ENCODE results near the gene AGR2. TPM values are rescaled to one million over a fixed set of nuclear protein-coding genes. Genes with fewer than 3 reads are reported as not detected.
A peak's percentile ranks its signal among the peaks of the same experiment; 100 is the strongest.

Gene AGR2
- total and polyA plus RNA-seq, 8 donors, result 32.1 to 2,927 (median 186) TPM

DNA sequence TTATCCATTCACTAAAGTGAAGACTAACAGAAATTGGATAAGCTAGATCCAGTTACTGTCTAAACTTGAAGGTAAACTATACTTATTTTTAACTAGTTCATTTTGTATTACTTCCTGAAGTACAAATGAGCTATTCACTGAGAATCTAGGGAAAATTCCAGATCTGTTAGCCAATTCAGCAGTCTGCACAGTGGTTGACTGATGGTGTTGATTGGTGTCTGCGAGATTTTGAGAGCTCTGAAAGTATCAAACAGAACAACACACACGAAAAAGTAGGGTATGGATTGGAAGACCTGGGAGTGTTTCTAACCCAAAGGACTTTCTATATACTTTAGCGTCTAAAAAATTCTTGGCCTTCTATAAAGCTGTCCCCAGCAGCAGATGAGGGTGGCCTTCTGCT, 33.6 kb upstream of the AGR2 start:
- DNase-seq, result no peak
- Histone ChIP-seq H3K36me3 (no peaks in the 10 kb centered on the region), H3K9me3 (no peaks in the 10 kb centered on the region), H3K27me3 (no peaks in the 10 kb centered on the region), H3K27ac (no peak overlapping the region), H3K4me1 (no peaks in the 10 kb centered on the region), H3K4me3 (no peak overlapping the region)
- intact Hi-C loops (cut with DNase I; ENCODE audit: low total_unique reads), result no loop called here
- WGBS, 5 donors, result 52 to 71% (median 67%) methylated on average over 3 of the region's 3 CpGs
- no peak for TF ChIP-seq EP300 (IDR thresholded peaks at IDR 0.05)
- TF ChIP-seq, protein P1, sequence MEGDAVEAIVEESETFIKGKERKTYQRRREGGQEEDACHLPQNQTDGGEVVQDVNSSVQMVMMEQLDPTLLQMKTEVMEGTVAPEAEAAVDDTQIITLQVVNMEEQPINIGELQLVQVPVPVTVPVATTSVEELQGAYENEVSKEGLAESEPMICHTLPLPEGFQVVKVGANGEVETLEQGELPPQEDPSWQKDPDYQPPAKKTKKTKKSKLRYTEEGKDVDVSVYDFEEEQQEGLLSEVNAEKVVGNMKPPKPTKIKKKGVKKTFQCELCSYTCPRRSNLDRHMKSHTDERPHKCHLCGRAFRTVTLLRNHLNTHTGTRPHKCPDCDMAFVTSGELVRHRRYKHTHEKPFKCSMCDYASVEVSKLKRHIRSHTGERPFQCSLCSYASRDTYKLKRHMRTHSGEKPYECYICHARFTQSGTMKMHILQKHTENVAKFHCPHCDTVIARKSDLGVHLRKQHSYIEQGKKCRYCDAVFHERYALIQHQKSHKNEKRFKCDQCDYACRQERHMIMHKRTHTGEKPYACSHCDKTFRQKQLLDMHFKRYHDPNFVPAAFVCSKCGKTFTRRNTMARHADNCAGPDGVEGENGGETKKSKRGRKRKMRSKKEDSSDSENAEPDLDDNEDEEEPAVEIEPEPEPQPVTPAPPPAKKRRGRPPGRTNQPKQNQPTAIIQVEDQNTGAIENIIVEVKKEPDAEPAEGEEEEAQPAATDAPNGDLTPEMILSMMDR (IDR thresholded peaks at IDR 0.05), result no peak
- no peak for TF ChIP-seq POLR2AphosphoS5 (IDR thresholded peaks at IDR 0.05)
- no peak for TF ChIP-seq POLR2A (IDR thresholded peaks at IDR 0.05)

DNA sequence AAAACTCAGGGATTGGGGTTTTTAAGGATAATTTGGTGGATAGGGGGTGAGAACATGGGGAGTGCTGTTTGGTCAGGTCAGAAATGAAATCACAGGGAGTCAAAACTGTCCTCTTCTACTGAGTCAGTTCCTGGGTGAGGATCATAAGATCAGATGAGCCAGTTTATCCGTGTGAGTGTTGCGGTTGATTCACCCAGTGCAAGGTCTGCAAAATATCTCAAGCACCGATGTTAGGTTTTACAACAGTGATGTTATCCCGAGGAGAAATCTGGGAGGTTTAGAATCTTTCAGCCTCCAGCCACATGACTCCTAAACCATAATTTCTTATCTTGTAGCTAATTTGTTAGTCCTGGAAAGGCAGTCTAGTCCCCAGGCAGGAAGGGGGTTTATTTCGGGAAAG, 31.7 kb upstream of the AGR2 start:
- Histone ChIP-seq H3K4me3 (no peak overlapping the region), H3K36me3 (no peaks in the 10 kb centered on the region), H3K9me3 (no peaks in the 10 kb centered on the region), H3K27me3 (no peaks in the 10 kb centered on the region), H3K4me1 (no peaks in the 10 kb centered on the region), H3K27ac (no peak overlapping the region)
- no peak for DNase-seq
- TF ChIP-seq, protein P1 (IDR thresholded peaks at IDR 0.05), result no peak
- TF ChIP-seq EP300 (IDR thresholded peaks at IDR 0.05) (no peak), POLR2AphosphoS5 (IDR thresholded peaks at IDR 0.05) (no peak), POLR2A (IDR thresholded peaks at IDR 0.05) (no peak)
- intact Hi-C loops (cut with DNase I; ENCODE audit: low total_unique reads), result no loop called here
- WGBS, 5 donors, result 72 to 91% (median 78%) methylated on average over 5 of the region's 5 CpGs

DNA sequence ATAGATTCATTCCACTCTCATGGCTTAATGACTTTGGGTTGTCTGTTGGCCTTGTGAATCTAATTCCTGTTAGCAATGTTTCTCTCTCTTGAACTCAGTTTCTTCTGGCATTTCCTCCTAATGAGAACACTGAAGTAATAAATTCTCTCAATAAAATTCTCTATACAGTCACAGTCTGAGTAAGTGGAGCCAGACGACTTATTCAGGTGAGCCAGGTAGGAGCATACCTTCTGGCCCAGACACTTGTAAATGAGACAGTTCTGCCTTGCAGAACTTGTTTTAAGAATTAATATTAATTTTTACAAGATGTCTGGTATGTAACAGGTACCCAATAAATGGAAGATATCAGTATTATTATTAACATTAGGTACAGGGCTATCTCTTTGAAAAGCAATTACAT, 28.6 kb upstream of the AGR2 start:
- no peaks in the 10 kb centered on the region for H3K9me3 ChIP-seq
- no peaks in the 10 kb centered on the region for H3K4me1 ChIP-seq
- 79 to 100% (median 90%) methylated on average over 1 of the region's 1 CpG for WGBS, 5 donors
- no peak overlapping the region for H3K27ac ChIP-seq
- intact Hi-C loops (cut with DNase I; ENCODE audit: low total_unique reads), result no loop called here
- no peak overlapping the region for H3K4me3 ChIP-seq
- H3K27me3 ChIP-seq, result no peaks in the 10 kb centered on the region
- no peak for DNase-seq
- H3K36me3 ChIP-seq, result no peaks in the 10 kb centered on the region
- TF ChIP-seq POLR2A (IDR thresholded peaks at IDR 0.05) (no peak), EP300 (IDR thresholded peaks at IDR 0.05) (no peak), POLR2AphosphoS5 (IDR thresholded peaks at IDR 0.05) (no peak)
- TF ChIP-seq, protein P1 (IDR thresholded peaks at IDR 0.05), result no peak

DNA sequence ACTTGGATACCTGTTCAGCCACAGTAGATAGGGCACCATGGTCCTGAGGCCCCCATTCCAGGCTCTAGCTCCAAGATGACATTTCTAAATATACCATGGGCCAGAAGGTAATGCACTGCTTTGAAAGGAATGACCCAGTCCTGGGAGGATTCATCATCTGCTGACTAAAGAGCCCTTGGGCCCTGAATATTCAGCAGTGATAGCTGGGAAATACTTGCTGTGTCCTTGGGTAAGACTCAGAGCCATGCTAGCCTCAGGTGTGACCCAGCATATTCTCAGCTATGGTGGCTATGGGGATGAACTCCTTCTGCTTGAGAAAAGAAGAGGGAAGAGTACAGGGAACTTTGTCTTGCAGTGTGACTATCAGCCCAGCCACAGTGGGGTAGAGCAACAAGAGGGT, 21.3 kb upstream of the AGR2 start:
- Histone ChIP-seq H3K9me3 (no peaks in the 10 kb centered on the region), H3K4me1 (peaks cover 0 to 7% (median 3%) of the 10 kb centered on the region in 4 donors), H3K36me3 (no peaks in the 10 kb centered on the region), H3K27me3 (no peaks in the 10 kb centered on the region), H3K4me3 (no peak overlapping the region), H3K27ac (no peak overlapping the region)
- intact Hi-C loops (cut with DNase I; ENCODE audit: low total_unique reads), result no loop called here
- TF ChIP-seq EP300 (IDR thresholded peaks at IDR 0.05), result no peak
- TF ChIP-seq POLR2A (IDR thresholded peaks at IDR 0.05), result no peak
- no peak for TF ChIP-seq POLR2AphosphoS5 (IDR thresholded peaks at IDR 0.05)
- DNase-seq, result no peak

DNA sequence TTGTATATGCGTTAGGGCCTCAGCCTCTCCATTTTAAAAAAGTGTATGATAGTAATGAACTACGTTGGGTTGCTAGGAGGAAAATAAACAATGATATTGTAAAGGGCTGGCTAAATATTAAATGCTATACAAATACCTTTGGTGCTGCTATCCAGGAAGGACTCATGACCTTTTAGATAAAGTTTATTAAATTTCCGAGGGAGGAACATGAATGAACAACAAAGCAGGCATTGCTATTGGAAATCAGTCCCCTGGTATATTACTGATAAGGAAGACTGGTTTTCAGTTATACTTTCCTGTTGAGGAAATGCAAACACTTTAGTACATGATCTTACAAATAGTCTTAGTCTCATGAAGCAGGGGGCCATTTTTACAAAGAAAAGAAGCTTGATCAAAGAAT, 17.2 kb upstream of the AGR2 start:
- peaks cover 0 to 10% (median 3%) of the 10 kb centered on the region in 4 donors for H3K4me1 ChIP-seq
- H3K9me3 ChIP-seq, result no peaks in the 10 kb centered on the region
- peak in 1 of 2 donors; percentile 72 for DNase-seq
- 25 to 38% (median 28%) methylated on average over 3 of the region's 3 CpGs for WGBS, 5 donors
- TF ChIP-seq EP300 (IDR thresholded peaks at IDR 0.05) (no peak), POLR2A (IDR thresholded peaks at IDR 0.05) (no peak), POLR2AphosphoS5 (IDR thresholded peaks at IDR 0.05) (peak in 2 of 3 donors; percentile 37 to 82)
- TF ChIP-seq, protein P1 (IDR thresholded peaks at IDR 0.05), result no peak
- peak overlapping the region in 2 of 5 donors; percentile 7 to 53 for H3K27ac ChIP-seq
- no peaks in the 10 kb centered on the region for H3K27me3 ChIP-seq
- no peak overlapping the region for H3K4me3 ChIP-seq
- H3K36me3 ChIP-seq, result no peaks in the 10 kb centered on the region
- intact Hi-C loops (cut with DNase I; ENCODE audit: low total_unique reads), result no loop called here

All from stomach (tissue), 9 donors.